AG04449 (cell line): ENCODE data around the gene TMEM86A.

Source experiments
- CTCF ChIA-PET: fragments of 350-600 bp; formaldehyde crosslinking; extraction: SDS; loops from one replicate; lab custom pipeline; 2021; ENCODE audit warnings: antibody characterized with exemption; lab: Yijun Ruan, JAX
- POLR2A ChIA-PET: fragments of 400-600, 350-600 bp; formaldehyde crosslinking; extraction: SDS; loops from one replicate; lab custom pipeline; 2020; ENCODE audit warnings: antibody characterized with exemption, inconsistent platforms; lab: Yijun Ruan, JAX
- DNase-seq: peaks from one replicate; pipeline ENCODE4 v3.0.0-alpha.2; 2010; ENCODE audit warnings: low read depth, low spot score
- H3K4me3 ChIP-seq: 2 replicates; pipeline ENCODE4 v1.5.1; 2011; ENCODE audit warnings: low read depth, mild to moderate bottlenecking, control low read depth, low read length
- TF ChIP-seq, protein P1 (sequence below): IDR thresholded peaks from one replicate; pipeline ENCODE4 v1.5.1; 2011; ENCODE audit warnings: mild to moderate bottlenecking, moderate library complexity, low read length, control low read depth, inconsistent platforms; ENCODE audit not compliant: insufficient read depth; ENCODE audit errors: missing control alignments

Gene TMEM86A

DNA sequence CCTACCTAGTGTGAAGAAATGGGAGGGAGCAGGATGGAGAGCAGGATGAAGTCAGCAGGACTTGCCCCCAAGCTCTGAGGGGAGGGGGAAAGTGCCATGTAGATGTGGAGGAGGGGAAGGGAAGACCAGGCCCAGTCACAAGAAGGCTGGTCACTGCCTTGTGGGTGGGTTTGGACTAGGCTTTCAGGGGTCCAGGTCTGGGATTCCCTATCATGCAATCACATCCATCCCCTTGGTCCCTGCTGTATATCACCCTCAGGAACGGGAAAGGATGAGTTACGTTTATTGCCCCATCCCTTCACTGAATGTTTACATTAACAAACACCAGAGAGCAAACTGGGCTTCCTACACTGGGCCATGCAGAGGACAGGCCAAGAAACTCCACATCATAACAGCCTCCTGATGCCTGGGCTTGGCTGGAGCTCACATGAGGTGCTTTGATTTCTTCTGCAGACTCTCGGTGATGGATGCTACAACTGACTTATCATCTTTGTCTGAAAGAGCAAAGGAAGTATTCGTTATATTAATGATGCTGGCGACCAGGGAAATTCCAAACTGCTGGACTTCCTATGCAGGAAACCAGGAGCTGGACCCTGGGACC, 5.6 kb downstream of the TMEM86A start:
- TF ChIP-seq, protein P1, sequence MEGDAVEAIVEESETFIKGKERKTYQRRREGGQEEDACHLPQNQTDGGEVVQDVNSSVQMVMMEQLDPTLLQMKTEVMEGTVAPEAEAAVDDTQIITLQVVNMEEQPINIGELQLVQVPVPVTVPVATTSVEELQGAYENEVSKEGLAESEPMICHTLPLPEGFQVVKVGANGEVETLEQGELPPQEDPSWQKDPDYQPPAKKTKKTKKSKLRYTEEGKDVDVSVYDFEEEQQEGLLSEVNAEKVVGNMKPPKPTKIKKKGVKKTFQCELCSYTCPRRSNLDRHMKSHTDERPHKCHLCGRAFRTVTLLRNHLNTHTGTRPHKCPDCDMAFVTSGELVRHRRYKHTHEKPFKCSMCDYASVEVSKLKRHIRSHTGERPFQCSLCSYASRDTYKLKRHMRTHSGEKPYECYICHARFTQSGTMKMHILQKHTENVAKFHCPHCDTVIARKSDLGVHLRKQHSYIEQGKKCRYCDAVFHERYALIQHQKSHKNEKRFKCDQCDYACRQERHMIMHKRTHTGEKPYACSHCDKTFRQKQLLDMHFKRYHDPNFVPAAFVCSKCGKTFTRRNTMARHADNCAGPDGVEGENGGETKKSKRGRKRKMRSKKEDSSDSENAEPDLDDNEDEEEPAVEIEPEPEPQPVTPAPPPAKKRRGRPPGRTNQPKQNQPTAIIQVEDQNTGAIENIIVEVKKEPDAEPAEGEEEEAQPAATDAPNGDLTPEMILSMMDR, result no peak
- ChIA-PET CTCF (interaction anchor here (2.8 kb wide), 1 partner anchor 18 kb away, joined by 21 read pairs; no protein-coding TSS in a partner anchor), POLR2A (no interaction called here)
- DNase-seq, result no peak
- H3K4me3 ChIP-seq, result no peak overlapping the region

DNA sequence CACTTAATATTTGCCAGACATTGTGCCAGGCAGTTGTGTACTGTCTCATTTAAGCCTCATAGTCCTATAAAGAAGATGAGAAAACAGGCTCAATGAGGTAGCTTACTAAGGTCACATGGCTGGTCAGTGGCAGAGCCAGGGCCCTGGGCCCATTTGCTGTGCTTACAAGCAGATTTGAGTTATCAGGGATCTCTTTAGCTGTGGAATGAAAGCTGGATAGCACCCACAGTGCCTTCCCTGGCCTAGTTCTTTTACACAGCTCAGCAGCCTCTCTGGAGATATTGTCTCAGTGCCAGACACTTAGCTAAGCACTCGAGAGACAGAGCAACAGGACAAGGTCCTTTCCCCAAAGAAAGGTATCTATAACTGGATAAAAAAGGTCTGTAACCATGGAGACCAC, 6.1 kb downstream of the TMEM86A start:
- CTCF ChIA-PET, result interaction anchor here (2.8 kb wide), 1 partner anchor 18 kb away, joined by 21 read pairs; no protein-coding TSS in a partner anchor
- TF ChIP-seq, protein P1, result no peak
- POLR2A ChIA-PET, result no interaction called here
- DNase-seq, result no peak
- H3K4me3 ChIP-seq, result no peak overlapping the region

DNA sequence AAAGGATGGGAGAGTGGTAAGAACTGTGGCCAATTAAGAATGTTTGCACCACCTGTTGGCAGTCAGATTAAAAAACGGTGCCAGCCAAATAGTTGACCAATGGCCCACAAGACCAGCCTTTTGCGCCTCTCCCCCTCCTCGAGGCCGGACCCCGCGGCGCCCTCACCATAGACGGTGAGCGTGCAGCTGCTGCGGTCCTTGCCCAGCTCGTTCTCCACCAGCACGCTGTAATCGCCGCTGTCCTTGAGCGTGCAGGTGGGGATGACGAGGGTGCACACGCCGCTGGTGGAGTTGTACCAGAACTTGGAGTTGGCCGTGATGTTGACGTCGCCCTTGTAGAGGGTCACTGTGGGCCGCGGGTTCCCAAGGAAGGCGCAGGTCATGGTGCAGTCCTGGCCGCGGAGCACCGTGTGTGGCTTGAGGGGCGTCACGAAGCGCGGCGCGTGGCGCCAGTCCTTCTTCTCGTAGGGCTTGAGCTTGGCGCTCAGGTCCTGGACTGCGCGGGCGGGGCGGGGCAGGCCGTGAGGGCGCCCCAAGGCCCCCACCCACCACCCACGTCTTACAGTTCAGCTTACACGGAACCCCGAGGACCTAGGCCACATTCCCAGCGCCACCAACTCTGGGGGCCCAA, 7.2 kb downstream of the TMEM86A start:
- ChIA-PET CTCF (interaction anchor here (1.6 to 2.8 kb wide), 2 partner anchors 8 to 17 kb away, joined by 3 to 21 read pairs; no protein-coding TSS in a partner anchor), POLR2A (no interaction called here)
- peak overlapping the region; percentile 37 for H3K4me3 ChIP-seq

DNA sequence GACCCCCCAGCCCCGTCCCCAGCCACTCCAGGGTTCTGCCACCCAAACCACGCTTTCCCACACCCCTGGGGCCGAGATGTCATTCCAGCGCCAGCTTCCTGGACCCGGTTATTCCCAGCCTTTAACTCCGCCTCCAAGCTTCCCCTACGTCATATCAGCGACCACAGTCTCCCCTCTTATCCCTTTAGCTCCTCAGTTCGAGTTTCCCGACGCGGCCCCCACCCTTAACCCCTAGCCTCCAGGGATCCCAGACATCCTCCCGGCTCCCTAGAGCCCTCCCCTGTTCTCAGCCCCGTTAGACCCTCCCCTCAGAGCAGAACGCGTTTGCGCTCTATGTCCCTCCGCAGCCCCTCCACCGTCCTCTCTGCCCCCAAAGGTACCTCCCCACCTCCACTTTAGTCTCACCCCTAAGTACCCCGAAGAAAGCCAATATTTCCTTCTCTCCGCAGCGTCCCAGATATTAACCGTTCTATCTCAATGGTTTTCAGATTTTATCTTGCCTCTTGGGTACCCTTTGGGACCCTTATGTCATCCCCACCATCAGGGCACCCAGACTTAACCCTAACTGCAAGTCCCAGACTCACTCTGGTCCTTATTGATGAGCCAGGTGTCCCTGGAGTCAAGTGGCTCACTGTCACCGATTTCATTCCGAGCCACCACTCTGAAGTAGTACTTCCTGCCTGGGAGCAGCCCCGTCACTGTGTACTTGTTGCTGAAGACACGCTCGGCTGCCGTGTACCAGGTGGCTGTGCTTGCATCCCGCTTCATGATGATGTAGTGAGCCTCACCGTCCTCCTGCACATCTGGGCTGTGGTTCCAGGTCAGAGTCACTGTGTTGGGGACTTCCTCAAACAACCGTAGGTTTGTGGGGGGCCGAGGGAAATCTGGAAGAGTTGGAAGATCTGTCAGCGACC, 8.0 kb downstream of the TMEM86A start:
- ChIA-PET POLR2A (no interaction called here), CTCF (interaction anchor here (1.6 to 2.8 kb wide), 2 partner anchors 9 to 16 kb away, joined by 3 to 21 read pairs; no protein-coding TSS in a partner anchor)
- H3K4me3 ChIP-seq, result peak overlapping the region; percentile 37
- TF ChIP-seq, protein P1, result no peak
- no peak for DNase-seq

More for the DNA sequence above, 7.2 kb downstream of the TMEM86A start:
- DNase-seq, result no peak
- TF ChIP-seq, protein P1, result no peak

DNA sequence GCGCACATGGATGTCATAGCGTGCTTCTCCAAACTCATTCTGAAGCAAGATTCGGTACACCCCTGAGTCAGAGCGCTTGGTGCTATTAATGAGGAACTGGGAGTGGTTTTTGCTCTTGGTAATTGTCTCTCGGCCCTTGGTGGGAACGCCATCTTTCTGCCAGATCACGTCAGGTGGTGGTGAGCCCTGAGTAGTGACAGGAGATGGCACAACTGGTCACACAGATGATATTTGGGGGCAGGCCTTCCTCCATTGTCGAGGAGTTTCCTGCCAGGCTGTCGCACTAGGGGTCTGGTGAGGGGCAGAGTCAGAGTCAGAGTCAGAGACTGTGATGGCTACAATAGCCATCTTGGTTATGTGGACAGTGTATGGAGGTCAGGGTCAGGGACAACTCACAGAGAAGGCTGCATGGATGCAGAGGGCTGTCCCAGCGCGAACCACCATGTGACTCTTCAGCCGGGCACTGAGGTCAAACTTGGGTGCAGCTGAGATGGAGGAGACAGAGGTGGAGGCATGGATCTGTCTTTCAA, 9.3 kb downstream of the TMEM86A start:
- POLR2A ChIA-PET, result no interaction called here
- TF ChIP-seq, protein P1, result no peak
- no peak overlapping the region for H3K4me3 ChIP-seq
- no peak for DNase-seq
- CTCF ChIA-PET, result interaction anchor here (0.8 to 1.6 kb wide), 2 partner anchors 12 to 23 kb away, joined by 3 read pairs; no protein-coding TSS in a partner anchor
